K562 (cell line): ENCODE data around the gene HSPA1B. TPM values are rescaled to one million over a fixed set of nuclear protein-coding genes. Genes with fewer than 3 reads are reported as not detected.
A peak's percentile ranks its signal among the peaks of the same experiment; 100 is the strongest.

Source experiments
- CBX2 ChIP-seq: fragments of 200-600 bp; sonication (generic); IDR thresholded peaks from one replicate; pipeline ENCODE4 v1.6.1; 2012; ENCODE audit warnings: mild to moderate bottlenecking, low read length, inconsistent platforms; ENCODE audit not compliant: insufficient read depth, poor library complexity, severe bottlenecking
- CSDE1 ChIP-seq, 2 experiments: fragments of 450-650 bp; IDR thresholded peaks; 2 replicates each; pipeline ENCODE4 v1.6.1; 2016; ENCODE audit warnings: mild to moderate bottlenecking in 1 of 2
- CXXC5 ChIP-seq: fragments of 250-450 bp; sonication (Bioruptor Pico); IDR thresholded peaks from 2 replicates; pipeline ENCODE4 v1.8.0; 2022; ENCODE audit warnings: inconsistent platforms, mild to moderate bottlenecking, moderate library complexity
- FOXK1 ChIP-seq: sonication (generic); formaldehyde crosslinking; IDR thresholded peaks from 2 replicates; pipeline ENCODE4 v1.8.0; 2022; ENCODE audit warnings: missing genetic modification reagents, mild to moderate bottlenecking, borderline replicate concordance
- HDGF ChIP-seq: fragments of 450-650 bp; IDR thresholded peaks from 2 replicates; pipeline ENCODE4 v1.6.1; 2016
- KAT2B ChIP-seq: IDR thresholded peaks from one replicate; pipeline ENCODE4 v1.6.1; 2012; ENCODE audit warnings: low read depth, mild to moderate bottlenecking, control low read depth, inconsistent platforms, low read length, moderate library complexity
- POLR3G ChIP-seq: IDR thresholded peaks from 2 replicates; pipeline ENCODE4 v1.6.1; 2011; ENCODE audit not compliant: insufficient read length, insufficient replicate concordance; ENCODE audit errors: extremely low read depth
- RFX1 ChIP-seq: fragments of 450-650 bp; IDR thresholded peaks from 2 replicates; pipeline ENCODE4 v1.6.1; 2016; ENCODE audit warnings: mild to moderate bottlenecking, moderate library complexity
- SAFB2 ChIP-seq: fragments of 200-400 bp; formaldehyde crosslinking; IDR thresholded peaks from 2 replicates; pipeline ENCODE4 v1.6.1; 2018; ENCODE audit warnings: borderline replicate concordance, low read length, low read depth, moderate library complexity; ENCODE audit not compliant: severe bottlenecking
- SRSF1 ChIP-seq: fragments of 200-400 bp; formaldehyde crosslinking; IDR thresholded peaks from 2 replicates; pipeline ENCODE4 v1.6.1; 2017; ENCODE audit warnings: mild to moderate bottlenecking, low read depth, low read length, moderate library complexity
- XRCC3 ChIP-seq: fragments of 450-650 bp; IDR thresholded peaks from 2 replicates; pipeline ENCODE4 v1.6.1; 2017; ENCODE audit warnings: mild to moderate bottlenecking, moderate library complexity
- ZNF668 ChIP-seq: fragments of 250-450 bp; sonication (Bioruptor Pico); IDR thresholded peaks from 2 replicates; pipeline ENCODE4 v1.8.0; 2022; ENCODE audit warnings: mild to moderate bottlenecking, inconsistent platforms
- ZSCAN32 ChIP-seq: fragments of 450-650 bp; formaldehyde crosslinking; IDR thresholded peaks from 2 replicates; pipeline ENCODE4 v1.4.0; 2020; ENCODE audit warnings: mild to moderate bottlenecking, moderate library complexity
- polyA plus RNA-seq, 8 experiments: library from polyadenylated mRNA; depleted of rRNA in 4 of 8; stranded (reverse) in 5 of 8; unstranded in 3 of 8; fragments of >200 nt; fragmentation: Nextera tagmentation in 2 of 8; fragmentation: Illumina TruSeq in 1 of 8; extraction: Ambion mirVana in 2 of 8; extraction: Trizol in 1 of 8; gene quantifications; 2 replicates each; pipeline versions ENCODE4 v1.2.1 to v1.2.3, GENCODE V29; 2011 to 2014; ENCODE audit warnings: inconsistent platforms in 1 of 8, missing spikeins in 1 of 8
- total RNA-seq, 7 experiments: library from RNA; depleted of rRNA in 6 of 7; stranded (reverse); fragments of >200 nt in 6 of 7; fragmentation: Illumina TruSeq in 2 of 7; extraction: Trizol in 2 of 7; gene quantifications; 2 replicates each; pipeline versions ENCODE4 v1.2.1 to v1.2.3, GENCODE V29; 2011 to 2021; ENCODE audit warnings: low replicate concordance in 1 of 7
- TF ChIP-seq, protein P1 (sequence below), 2 experiments: fragments of 200-800 bp in 1 of 2; sonication (Bioruptor generic) in 1 of 2; sonication (generic) in 1 of 2; formaldehyde crosslinking in 1 of 2; IDR thresholded peaks in 1 of 2; conservative IDR thresholded peaks in 1 of 2; 2 replicates each; pipeline versions ENCODE4 v1.5.0 to v1.6.1; 2016 to 2020; ENCODE audit warnings: missing compliant biosample characterization in 1 of 2, missing genetic modification characterization in 1 of 2, missing genetic modification reagents in 1 of 2
- TF ChIP-seq, protein P2 (sequence below), 2 experiments: IDR thresholded peaks; 2 replicates each; pipeline ENCODE4 v1.6.1; 2011; ENCODE audit warnings: borderline replicate concordance in 1 of 2, control low read depth in 1 of 2, low read depth in 1 of 2, low read length in 1 of 2, mild to moderate bottlenecking in 1 of 2, mixed read lengths in 1 of 2, moderate library complexity in 1 of 2; ENCODE audit not compliant: insufficient read depth in 1 of 2, insufficient read length in 1 of 2, poor library complexity in 1 of 2, severe bottlenecking in 1 of 2; ENCODE audit errors: extremely low read depth in 1 of 2
- TF ChIP-seq, protein P3 (sequence below): fragments of 250-450 bp; sonication (Bioruptor Pico); IDR thresholded peaks from 2 replicates; pipeline ENCODE4 v1.8.0; 2021; ENCODE audit warnings: borderline replicate concordance, mild to moderate bottlenecking, moderate library complexity; ENCODE audit not compliant: poor library complexity, severe bottlenecking
- TF ChIP-seq, protein P4 (sequence below): fragments of 250-450 bp; sonication (Bioruptor Pico); IDR thresholded peaks from 2 replicates; pipeline ENCODE4 v1.4.0; 2020; ENCODE audit warnings: mild to moderate bottlenecking, moderate library complexity, borderline replicate concordance
- TF ChIP-seq, protein P5 (sequence below): fragments of 250-450 bp; sonication (Bioruptor Pico); IDR thresholded peaks from 2 replicates; pipeline ENCODE4 v1.8.0; 2021; ENCODE audit warnings: moderate library complexity, mild to moderate bottlenecking, inconsistent platforms
- TF ChIP-seq, protein P6 (sequence below): fragments of 250-450 bp; sonication (Bioruptor Pico); IDR thresholded peaks from 2 replicates; pipeline ENCODE4 v1.9.0; 2021; ENCODE audit warnings: mild to moderate bottlenecking

Gene HSPA1B
- total and polyA plus RNA-seq, 9 of the 15 experiments (the other 6 are each of a cell fraction or from before 2014, with no cell fraction given) = 0.27 to 227 (median 51.2) TPM

DNA sequence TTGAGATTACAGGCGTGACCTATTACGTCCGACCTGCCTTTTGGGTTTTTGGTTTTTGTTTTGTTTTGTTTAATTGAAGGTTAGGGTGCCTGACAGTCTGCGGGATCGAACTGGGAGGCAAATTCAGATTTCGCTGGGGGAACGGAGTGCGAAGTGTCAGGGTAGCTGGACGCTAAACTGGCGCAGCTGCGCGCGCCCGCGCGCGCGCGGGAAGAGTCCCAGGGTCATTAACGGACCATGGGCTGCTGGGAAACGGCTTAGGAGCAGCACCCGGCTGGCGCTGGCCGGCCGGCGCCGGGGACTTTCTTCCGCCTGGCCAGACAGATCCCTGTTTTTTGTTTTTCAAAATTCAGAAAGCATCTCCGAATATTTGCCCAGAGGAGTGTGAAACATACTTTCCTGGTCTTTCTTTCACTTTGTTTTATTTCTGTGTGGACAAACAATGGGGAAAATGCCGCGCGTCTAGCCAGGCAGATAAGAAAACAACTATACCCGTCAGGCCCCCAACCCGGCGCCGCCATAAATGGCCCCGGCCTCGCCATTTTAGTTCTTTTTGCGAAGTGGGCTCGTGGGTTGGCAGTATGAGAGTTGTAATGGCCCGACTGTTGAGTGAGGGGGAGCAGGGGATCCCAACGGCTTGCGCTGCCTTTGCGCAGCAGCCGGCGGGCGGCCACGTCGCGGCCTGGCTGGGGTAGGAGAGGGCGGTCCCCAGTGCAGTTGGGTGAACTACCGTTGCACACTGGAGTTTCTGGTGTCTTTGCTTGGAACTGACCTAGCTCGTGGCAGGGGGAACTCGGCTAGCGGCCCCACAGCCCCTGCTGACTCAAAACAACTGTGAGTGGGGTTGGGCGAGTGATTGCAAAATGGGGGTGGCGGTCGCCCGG is 7.1 kb downstream of the HSPA1B start (continued):
- TF ChIP-seq, protein P1, sequence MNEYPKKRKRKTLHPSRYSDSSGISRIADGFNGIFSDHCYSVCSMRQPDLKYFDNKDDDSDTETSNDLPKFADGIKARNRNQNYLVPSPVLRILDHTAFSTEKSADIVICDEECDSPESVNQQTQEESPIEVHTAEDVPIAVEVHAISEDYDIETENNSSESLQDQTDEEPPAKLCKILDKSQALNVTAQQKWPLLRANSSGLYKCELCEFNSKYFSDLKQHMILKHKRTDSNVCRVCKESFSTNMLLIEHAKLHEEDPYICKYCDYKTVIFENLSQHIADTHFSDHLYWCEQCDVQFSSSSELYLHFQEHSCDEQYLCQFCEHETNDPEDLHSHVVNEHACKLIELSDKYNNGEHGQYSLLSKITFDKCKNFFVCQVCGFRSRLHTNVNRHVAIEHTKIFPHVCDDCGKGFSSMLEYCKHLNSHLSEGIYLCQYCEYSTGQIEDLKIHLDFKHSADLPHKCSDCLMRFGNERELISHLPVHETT (CRISPR knock-in tag; conservative IDR thresholded peaks at IDR 0.05 in 1 of 2, IDR thresholded peaks at IDR 0.05 in 1 of 2) = peak in 1 of 2 experiments; percentile 92; a peak in 2 of 4 replicates
- TF ChIP-seq, protein P2, sequence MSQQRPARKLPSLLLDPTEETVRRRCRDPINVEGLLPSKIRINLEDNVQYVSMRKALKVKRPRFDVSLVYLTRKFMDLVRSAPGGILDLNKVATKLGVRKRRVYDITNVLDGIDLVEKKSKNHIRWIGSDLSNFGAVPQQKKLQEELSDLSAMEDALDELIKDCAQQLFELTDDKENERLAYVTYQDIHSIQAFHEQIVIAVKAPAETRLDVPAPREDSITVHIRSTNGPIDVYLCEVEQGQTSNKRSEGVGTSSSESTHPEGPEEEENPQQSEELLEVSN (IDR thresholded peaks at IDR 0.05; ENCODE audit: borderline replicate concordance in 1 of 2, extremely low read depth in 1 of 2, insufficient read depth in 1 of 2, insufficient read length in 1 of 2, low read depth in 1 of 2, low read length in 1 of 2, poor library complexity in 1 of 2, severe bottlenecking in 1 of 2) = peak; percentile 98 to 99
- TF ChIP-seq, protein P3, sequence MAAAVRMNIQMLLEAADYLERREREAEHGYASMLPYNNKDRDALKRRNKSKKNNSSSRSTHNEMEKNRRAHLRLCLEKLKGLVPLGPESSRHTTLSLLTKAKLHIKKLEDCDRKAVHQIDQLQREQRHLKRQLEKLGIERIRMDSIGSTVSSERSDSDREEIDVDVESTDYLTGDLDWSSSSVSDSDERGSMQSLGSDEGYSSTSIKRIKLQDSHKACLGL (CRISPR knock-in tag) = no peak
- TF ChIP-seq, protein P4, sequence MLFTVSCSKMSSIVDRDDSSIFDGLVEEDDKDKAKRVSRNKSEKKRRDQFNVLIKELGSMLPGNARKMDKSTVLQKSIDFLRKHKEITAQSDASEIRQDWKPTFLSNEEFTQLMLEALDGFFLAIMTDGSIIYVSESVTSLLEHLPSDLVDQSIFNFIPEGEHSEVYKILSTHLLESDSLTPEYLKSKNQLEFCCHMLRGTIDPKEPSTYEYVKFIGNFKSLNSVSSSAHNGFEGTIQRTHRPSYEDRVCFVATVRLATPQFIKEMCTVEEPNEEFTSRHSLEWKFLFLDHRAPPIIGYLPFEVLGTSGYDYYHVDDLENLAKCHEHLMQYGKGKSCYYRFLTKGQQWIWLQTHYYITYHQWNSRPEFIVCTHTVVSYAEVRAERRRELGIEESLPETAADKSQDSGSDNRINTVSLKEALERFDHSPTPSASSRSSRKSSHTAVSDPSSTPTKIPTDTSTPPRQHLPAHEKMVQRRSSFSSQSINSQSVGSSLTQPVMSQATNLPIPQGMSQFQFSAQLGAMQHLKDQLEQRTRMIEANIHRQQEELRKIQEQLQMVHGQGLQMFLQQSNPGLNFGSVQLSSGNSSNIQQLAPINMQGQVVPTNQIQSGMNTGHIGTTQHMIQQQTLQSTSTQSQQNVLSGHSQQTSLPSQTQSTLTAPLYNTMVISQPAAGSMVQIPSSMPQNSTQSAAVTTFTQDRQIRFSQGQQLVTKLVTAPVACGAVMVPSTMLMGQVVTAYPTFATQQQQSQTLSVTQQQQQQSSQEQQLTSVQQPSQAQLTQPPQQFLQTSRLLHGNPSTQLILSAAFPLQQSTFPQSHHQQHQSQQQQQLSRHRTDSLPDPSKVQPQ (CRISPR knock-in tag) = no peak; the same call in 1 of the 2 replicates
- TF ChIP-seq, protein P5, sequence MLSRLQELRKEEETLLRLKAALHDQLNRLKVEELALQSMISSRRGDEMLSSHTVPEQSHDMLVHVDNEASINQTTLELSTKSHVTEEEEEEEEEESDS (CRISPR knock-in tag) = 0 out of 2 replicates have a peak, but pooled peaks have one; percentile 44
- no peak; the same call in none of the 2 replicates for TF ChIP-seq ZNF668 (CRISPR knock-in tag)
- TF ChIP-seq HDGF = peak; percentile 97
- peak; percentile 93 for TF ChIP-seq KAT2B
- TF ChIP-seq RFX1 = no peak
- peak; percentile 98 for TF ChIP-seq FOXK1 (CRISPR knock-in tag)
- TF ChIP-seq CXXC5 (CRISPR knock-in tag) = peak; percentile 99
- TF ChIP-seq ZSCAN32 (CRISPR knock-in tag) = no peak; the same call in 1 of the 2 replicates
- TF ChIP-seq CSDE1 (IDR thresholded peaks at IDR 0.05) = no peak
- TF ChIP-seq POLR3G = no peak
- TF ChIP-seq SAFB2 = no peak
- no peak for TF ChIP-seq XRCC3
- TF ChIP-seq CBX2 = no peak
- TF ChIP-seq SRSF1 = peak; percentile 90; the same call in 1 of the 2 replicates
- TF ChIP-seq, protein P6, sequence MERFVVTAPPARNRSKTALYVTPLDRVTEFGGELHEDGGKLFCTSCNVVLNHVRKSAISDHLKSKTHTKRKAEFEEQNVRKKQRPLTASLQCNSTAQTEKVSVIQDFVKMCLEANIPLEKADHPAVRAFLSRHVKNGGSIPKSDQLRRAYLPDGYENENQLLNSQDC = peak; percentile 90
